Measurements from ENCODE around the gene AFTPH. TPM values are rescaled to one million over a fixed set of nuclear protein-coding genes. Genes with fewer than 3 reads are reported as not detected.

AFTPH gene
- total RNA-seq, 4 donors from 2014 or later = 49.1 to 64.3 (median 57.1) TPM

DNA sequence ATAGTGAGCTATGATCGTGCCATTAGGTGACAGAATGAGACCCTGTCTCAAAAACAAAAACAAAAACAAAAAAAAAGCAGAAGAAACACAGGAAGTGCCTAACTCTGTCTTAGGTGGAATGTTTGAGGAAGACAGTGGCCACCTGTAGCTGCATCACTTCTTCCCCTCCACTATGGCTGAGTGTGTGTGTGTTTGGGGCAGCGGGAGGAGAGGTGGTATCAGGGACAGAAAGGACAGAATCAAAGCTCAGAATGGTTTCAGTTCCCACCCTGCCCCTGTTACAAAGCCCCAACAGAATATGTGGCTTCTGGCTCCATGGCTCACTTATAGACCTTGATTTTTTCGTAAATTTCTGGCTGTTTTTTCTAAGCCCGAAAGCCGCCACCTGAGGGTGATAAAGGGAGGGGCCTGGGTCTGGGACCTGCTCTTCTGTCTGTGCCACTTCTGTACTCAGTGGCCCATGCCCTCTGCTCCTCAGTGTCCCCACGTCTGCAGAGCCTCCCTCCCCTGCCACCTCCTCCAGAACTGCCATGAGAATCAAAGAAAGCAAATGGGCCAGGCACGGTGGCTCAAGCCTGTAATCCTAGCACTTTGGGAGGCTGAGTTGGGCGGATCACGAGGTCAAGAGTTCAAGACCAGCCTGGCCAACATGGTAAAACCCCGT is 102.2 kb downstream of the AFTPH start:
- WGBS = 84% methylated on average over 10 of the region's 10 CpGs
- no peak for TF ChIP-seq POLR2A (IDR thresholded peaks at IDR 0.05)
- TF ChIP-seq, protein P1, sequence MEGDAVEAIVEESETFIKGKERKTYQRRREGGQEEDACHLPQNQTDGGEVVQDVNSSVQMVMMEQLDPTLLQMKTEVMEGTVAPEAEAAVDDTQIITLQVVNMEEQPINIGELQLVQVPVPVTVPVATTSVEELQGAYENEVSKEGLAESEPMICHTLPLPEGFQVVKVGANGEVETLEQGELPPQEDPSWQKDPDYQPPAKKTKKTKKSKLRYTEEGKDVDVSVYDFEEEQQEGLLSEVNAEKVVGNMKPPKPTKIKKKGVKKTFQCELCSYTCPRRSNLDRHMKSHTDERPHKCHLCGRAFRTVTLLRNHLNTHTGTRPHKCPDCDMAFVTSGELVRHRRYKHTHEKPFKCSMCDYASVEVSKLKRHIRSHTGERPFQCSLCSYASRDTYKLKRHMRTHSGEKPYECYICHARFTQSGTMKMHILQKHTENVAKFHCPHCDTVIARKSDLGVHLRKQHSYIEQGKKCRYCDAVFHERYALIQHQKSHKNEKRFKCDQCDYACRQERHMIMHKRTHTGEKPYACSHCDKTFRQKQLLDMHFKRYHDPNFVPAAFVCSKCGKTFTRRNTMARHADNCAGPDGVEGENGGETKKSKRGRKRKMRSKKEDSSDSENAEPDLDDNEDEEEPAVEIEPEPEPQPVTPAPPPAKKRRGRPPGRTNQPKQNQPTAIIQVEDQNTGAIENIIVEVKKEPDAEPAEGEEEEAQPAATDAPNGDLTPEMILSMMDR (IDR thresholded peaks at IDR 0.05) = no peak
- no peak for TF ChIP-seq POLR2AphosphoS5 (IDR thresholded peaks at IDR 0.05)
- no peak for TF ChIP-seq EP300 (IDR thresholded peaks at IDR 0.05)
- Histone ChIP-seq H3K27ac (no peak overlapping the region), H3K4me3 (no peak overlapping the region), H3K27me3 (no peaks in the 10 kb centered on the region), H3K36me3 (peaks cover 8% of the 10 kb centered on the region), H3K4me1 (peaks cover 18% of the 10 kb centered on the region), H3K9me3 (no peaks in the 10 kb centered on the region)
- DNase-seq (ENCODE audit: low spot score in 2 of 2) = peak in 1 of 2 donors; percentile 43

DNA sequence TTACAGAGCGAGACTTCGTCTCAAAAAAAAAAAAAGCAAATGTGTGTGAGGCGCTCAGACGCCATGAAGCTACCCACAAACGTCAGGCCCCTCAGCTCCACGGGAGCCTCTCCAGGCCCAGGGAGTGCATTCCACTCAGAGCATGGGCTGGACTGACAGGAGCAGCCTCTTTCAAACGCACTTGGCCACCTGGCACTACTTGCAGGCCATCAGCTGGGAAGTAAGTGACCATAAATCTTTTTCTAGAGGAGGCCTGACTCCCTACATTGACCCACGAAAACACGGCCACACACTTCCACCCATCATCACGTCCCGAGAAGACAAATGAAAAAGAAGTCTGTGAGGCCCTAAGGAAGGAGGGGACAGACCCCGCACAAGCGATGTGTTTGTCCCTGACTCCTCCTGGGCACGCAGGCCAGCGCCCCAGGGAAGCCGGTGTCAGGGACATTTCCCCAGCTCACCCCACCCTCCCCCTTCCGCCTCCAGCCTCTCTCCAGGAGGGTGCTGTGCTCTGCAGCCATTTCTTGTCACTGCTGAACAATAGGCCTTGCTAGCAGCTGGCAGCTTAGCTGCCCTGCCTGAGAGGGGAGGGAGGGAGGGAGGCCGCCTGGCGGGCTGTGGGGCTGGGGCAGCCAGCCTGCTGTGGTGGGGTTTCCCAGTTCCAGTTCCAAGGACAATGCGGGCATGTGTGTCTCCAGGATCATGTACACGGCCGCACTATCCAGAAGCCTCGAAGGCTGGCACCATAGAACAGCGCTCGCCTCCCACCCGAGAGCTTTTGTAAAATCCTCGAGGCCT is 103.0 kb downstream of the AFTPH start:
- 76% methylated on average over 27 of the region's 27 CpGs for WGBS
- no peak for TF ChIP-seq POLR2A (IDR thresholded peaks at IDR 0.05)
- TF ChIP-seq, protein P1 (IDR thresholded peaks at IDR 0.05) = no peak
- no peak for TF ChIP-seq POLR2AphosphoS5 (IDR thresholded peaks at IDR 0.05)
- TF ChIP-seq EP300 (IDR thresholded peaks at IDR 0.05) = no peak
- DNase-seq (ENCODE audit: low spot score in 2 of 2) = no peak
- Histone ChIP-seq H3K4me1 (peaks cover 18% of the 10 kb centered on the region), H3K27ac (no peak overlapping the region), H3K4me3 (no peak overlapping the region), H3K9me3 (no peaks in the 10 kb centered on the region), H3K27me3 (no peaks in the 10 kb centered on the region), H3K36me3 (peaks cover 8% of the 10 kb centered on the region)

DNA sequence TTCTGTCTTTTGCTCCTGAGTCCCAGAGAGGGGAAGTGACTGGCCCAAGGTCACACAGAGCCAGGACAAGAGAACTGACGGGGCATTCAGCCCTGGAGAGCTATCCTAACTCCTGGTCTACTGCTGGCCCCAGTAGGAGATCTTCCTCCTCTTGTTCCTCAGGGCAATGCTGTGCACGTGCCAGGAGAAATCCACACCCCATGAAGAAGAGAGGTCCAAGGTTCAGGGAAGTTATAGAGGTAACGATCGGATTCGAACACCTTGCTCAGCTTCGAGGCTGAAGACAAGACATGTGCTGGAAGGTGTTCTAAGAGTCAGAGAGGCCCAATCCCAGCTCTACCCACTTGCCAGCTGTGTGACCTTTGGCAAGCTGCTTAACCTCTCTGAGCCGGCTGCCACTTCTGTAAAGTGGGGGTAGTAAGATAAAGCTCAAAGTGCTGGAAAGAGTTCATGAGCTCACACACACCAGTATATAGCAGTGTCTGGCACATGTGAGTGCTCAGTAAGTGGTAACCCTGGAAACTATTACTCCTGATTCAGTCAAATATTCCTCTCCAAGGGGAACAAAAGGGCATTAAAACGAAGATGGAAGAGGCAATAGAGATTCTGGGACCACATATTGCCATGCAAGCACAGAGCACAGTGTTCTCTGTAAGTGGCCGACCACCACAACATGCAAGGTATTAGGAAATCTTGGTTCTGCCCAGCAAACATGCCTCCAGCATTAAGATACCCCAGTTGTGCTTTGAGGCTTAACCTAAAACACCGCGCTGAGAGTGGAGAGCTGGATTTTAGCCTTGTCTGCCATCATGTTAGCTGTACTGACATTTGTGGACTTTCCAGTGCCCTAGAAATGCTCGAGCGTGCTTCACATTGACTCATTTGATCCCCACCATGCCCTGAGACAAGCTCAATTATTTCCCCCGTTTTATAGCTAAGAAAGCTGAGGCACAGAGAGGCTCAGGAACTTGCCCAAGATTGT is 104.0 kb downstream of the AFTPH start:
- Histone ChIP-seq H3K4me3 (no peak overlapping the region), H3K9me3 (no peaks in the 10 kb centered on the region), H3K27ac (no peak overlapping the region), H3K36me3 (peaks cover 8% of the 10 kb centered on the region), H3K27me3 (no peaks in the 10 kb centered on the region), H3K4me1 (peaks cover 26% of the 10 kb centered on the region)
- TF ChIP-seq POLR2A (IDR thresholded peaks at IDR 0.05) (no peak), POLR2AphosphoS5 (IDR thresholded peaks at IDR 0.05) (no peak), EP300 (IDR thresholded peaks at IDR 0.05) (no peak)
- TF ChIP-seq, protein P1 (IDR thresholded peaks at IDR 0.05) = no peak
- DNase-seq (ENCODE audit: low spot score in 2 of 2) = no peak
- WGBS = 74% methylated on average over 14 of the region's 14 CpGs

DNA sequence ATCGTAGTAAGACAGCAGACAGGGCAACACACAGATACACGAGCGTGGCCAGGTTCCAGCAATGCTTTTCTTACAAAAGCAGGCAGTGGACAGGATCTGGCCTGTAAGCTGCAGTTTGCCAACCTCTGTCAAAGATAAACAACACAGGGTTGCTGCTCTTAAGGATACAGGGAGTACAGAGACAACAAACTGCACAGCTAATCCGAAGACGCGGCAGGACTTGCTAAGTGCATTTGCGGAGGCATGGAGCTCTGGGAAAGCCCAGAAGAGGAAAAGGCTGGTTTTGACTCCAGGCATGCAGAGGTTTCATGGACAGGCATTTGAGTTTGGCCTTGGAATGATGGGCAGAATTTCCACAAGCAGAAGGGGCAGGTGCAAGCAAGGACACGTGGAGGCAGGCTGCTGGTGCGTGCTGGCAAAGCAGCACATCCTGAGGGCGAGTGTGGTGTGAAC is 105.2 kb downstream of the AFTPH start:
- H3K27me3 ChIP-seq = no peaks in the 10 kb centered on the region
- peaks cover 37% of the 10 kb centered on the region for H3K4me1 ChIP-seq
- peaks cover 10% of the 10 kb centered on the region for H3K36me3 ChIP-seq
- 33% methylated on average over 10 of the region's 10 CpGs for WGBS
- TF ChIP-seq POLR2AphosphoS5 (IDR thresholded peaks at IDR 0.05) (no peak), EP300 (IDR thresholded peaks at IDR 0.05) (no peak), POLR2A (IDR thresholded peaks at IDR 0.05) (no peak)
- TF ChIP-seq, protein P1 (IDR thresholded peaks at IDR 0.05) = no peak
- peak in 1 of 2 donors; percentile 44 for DNase-seq (ENCODE audit: low spot score in 2 of 2)
- no peaks in the 10 kb centered on the region for H3K9me3 ChIP-seq
- H3K27ac ChIP-seq = no peak overlapping the region
- H3K4me3 ChIP-seq = no peak overlapping the region
